ENCODE results near the gene SYTL3.

- no peak for TF ChIP-seq SP1 (IDR thresholded peaks at IDR 0.05)
- no peak for TF ChIP-seq HDGF (IDR thresholded peaks at IDR 0.05; ENCODE audit: borderline replicate concordance)
Observed at GRCh38 chr6:158620963-158621693, 28.7 kb upstream of the SYTL3 start.

All from HEK293T (cell line).